Activated naive CD4-positive, alpha-beta T cell treated with anti-CD3 and anti-CD28 coated beads, Interleukin-2, amount 50 U/mL, for 24 hours (primary cell): ENCODE measurements around the gene ITPR3.
"Not testable (repeated sequence)": the region's sequence is repeated elsewhere in the genome, so short reads cannot be mapped to it uniquely, and the experiment has no call there.

Source experiments
- H3K27ac Mint-ChIP-seq: one replicate; pipeline ENCODE4 v1.8.0; 2021; ENCODE audit warnings: mild to moderate bottlenecking, mixed read lengths
- H3K27me3 Mint-ChIP-seq: one replicate; pipeline ENCODE4 v1.8.0; 2021; ENCODE audit warnings: mixed read lengths
- H3K36me3 Mint-ChIP-seq: one replicate; pipeline ENCODE4 v1.8.0; 2021; ENCODE audit warnings: mixed read lengths
- H3K4me1 Mint-ChIP-seq: one replicate; pipeline ENCODE4 v1.8.0; 2021; ENCODE audit warnings: mixed read lengths
- H3K4me3 Mint-ChIP-seq: one replicate; pipeline ENCODE4 v1.8.0; 2021; ENCODE audit warnings: mild to moderate bottlenecking, mixed read lengths
- H3K9me3 Mint-ChIP-seq: one replicate; pipeline ENCODE4 v1.8.0; 2021; ENCODE audit warnings: mixed read lengths

Gene ITPR3

GRCh38 chr6:33620158-33620855 is 815 bp upstream of the ITPR3 start:
- Mint-ChIP-seq H3K4me1 (peaks cover 44% of the 10 kb centered on the region), H3K4me3 (peak overlapping the region; percentile 95), H3K9me3 (no peaks in the 10 kb centered on the region), H3K36me3 (peaks cover 3% of the 10 kb centered on the region), H3K27ac (peak overlapping the region; percentile 55), H3K27me3 (no peaks in the 10 kb centered on the region)

- Mint-ChIP-seq H3K4me1 (peaks cover 47% of the 10 kb centered on the region), H3K4me3 (peak overlapping the region; percentile 92), H3K9me3 (no peaks in the 10 kb centered on the region), H3K36me3 (peaks cover 3% of the 10 kb centered on the region), H3K27ac (peak overlapping the region; percentile 82), H3K27me3 (no peaks in the 10 kb centered on the region)
Observed at GRCh38 chr6:33621711-33622388, 728 bp downstream of the ITPR3 start.

- H3K4me1 Mint-ChIP-seq = peaks cover 49% of the 10 kb centered on the region
- no peaks in the 10 kb centered on the region for H3K9me3 Mint-ChIP-seq
- peak overlapping the region; percentile 92 for H3K4me3 Mint-ChIP-seq
- H3K36me3 Mint-ChIP-seq = peaks cover 3% of the 10 kb centered on the region
- no peak overlapping the region for H3K27ac Mint-ChIP-seq
- no peaks in the 10 kb centered on the region for H3K27me3 Mint-ChIP-seq
Observed at GRCh38 chr6:33622456-33623431, 1.6 kb downstream of the ITPR3 start.

- no peaks in the 10 kb centered on the region for H3K9me3 Mint-ChIP-seq
- no peaks in the 10 kb centered on the region for H3K27me3 Mint-ChIP-seq
- H3K36me3 Mint-ChIP-seq = peaks cover 3% of the 10 kb centered on the region
- peaks cover 58% of the 10 kb centered on the region for H3K4me1 Mint-ChIP-seq
- H3K4me3 Mint-ChIP-seq = peak overlapping the region; percentile 92
- no peak overlapping the region for H3K27ac Mint-ChIP-seq
Observed at GRCh38 chr6:33623895-33624381, 2.8 kb downstream of the ITPR3 start.

- no peaks in the 10 kb centered on the region for H3K27me3 Mint-ChIP-seq
- H3K27ac Mint-ChIP-seq = no peak overlapping the region
- no peak overlapping the region for H3K4me3 Mint-ChIP-seq
- H3K4me1 Mint-ChIP-seq = peaks cover 54% of the 10 kb centered on the region
- peaks cover 3% of the 10 kb centered on the region for H3K36me3 Mint-ChIP-seq
- H3K9me3 Mint-ChIP-seq = no peaks in the 10 kb centered on the region
Observed at GRCh38 chr6:33624856-33625255, 3.7 kb downstream of the ITPR3 start.

- Mint-ChIP-seq H3K9me3 (no peaks in the 10 kb centered on the region), H3K4me1 (peaks cover 64% of the 10 kb centered on the region), H3K36me3 (peaks cover 8% of the 10 kb centered on the region), H3K27me3 (no peaks in the 10 kb centered on the region), H3K4me3 (peak overlapping the region; percentile 42), H3K27ac (peak overlapping the region; percentile 17)
Observed at GRCh38 chr6:33627876-33628275, 6.8 kb downstream of the ITPR3 start.

GRCh38 chr6:33628401-33628964 is 7.4 kb downstream of the ITPR3 start:
- H3K27ac Mint-ChIP-seq = no peak overlapping the region
- peaks cover 62% of the 10 kb centered on the region for H3K4me1 Mint-ChIP-seq
- peaks cover 8% of the 10 kb centered on the region for H3K36me3 Mint-ChIP-seq
- no peaks in the 10 kb centered on the region for H3K27me3 Mint-ChIP-seq
- H3K9me3 Mint-ChIP-seq = no peaks in the 10 kb centered on the region
- H3K4me3 Mint-ChIP-seq = no peak overlapping the region

- H3K4me3 Mint-ChIP-seq = peak overlapping the region; percentile 9
- H3K36me3 Mint-ChIP-seq = peaks cover 5% of the 10 kb centered on the region
- no peaks in the 10 kb centered on the region for H3K9me3 Mint-ChIP-seq
- H3K27ac Mint-ChIP-seq = no peak overlapping the region
- H3K27me3 Mint-ChIP-seq = no peaks in the 10 kb centered on the region
- peaks cover 59% of the 10 kb centered on the region for H3K4me1 Mint-ChIP-seq
Observed at GRCh38 chr6:33630014-33630413, 8.9 kb downstream of the ITPR3 start.

GRCh38 chr6:33631521-33631920 is 10.4 kb downstream of the ITPR3 start:
- not testable (repeated sequence) for H3K27ac Mint-ChIP-seq
- H3K4me1 Mint-ChIP-seq = peaks cover 68% of the 10 kb centered on the region

GRCh38 chr6:33631971-33632557 is 10.9 kb downstream of the ITPR3 start:
- H3K4me1 Mint-ChIP-seq = peaks cover 73% of the 10 kb centered on the region
- H3K27ac Mint-ChIP-seq = no peak overlapping the region
- H3K27me3 Mint-ChIP-seq = no peaks in the 10 kb centered on the region
- H3K9me3 Mint-ChIP-seq = no peaks in the 10 kb centered on the region
- H3K4me3 Mint-ChIP-seq = no peak overlapping the region
- peaks cover 5% of the 10 kb centered on the region for H3K36me3 Mint-ChIP-seq

More at GRCh38 chr6:33631521-33631920, 10.4 kb downstream of the ITPR3 start:
- not testable (repeated sequence) for H3K36me3 Mint-ChIP-seq, H3K9me3 Mint-ChIP-seq, H3K4me3 Mint-ChIP-seq, H3K27me3 Mint-ChIP-seq

- Mint-ChIP-seq H3K36me3 (peaks cover 5% of the 10 kb centered on the region), H3K9me3 (no peaks in the 10 kb centered on the region), H3K27me3 (no peaks in the 10 kb centered on the region), H3K4me1 (peaks cover 70% of the 10 kb centered on the region), H3K27ac (peak overlapping the region; percentile 87), H3K4me3 (peak overlapping the region; percentile 84)
Observed at GRCh38 chr6:33632558-33633039, 11.5 kb downstream of the ITPR3 start.

GRCh38 chr6:33633084-33633461 is 12.0 kb downstream of the ITPR3 start:
- H3K4me3 Mint-ChIP-seq = peak overlapping the region; percentile 84
- H3K27ac Mint-ChIP-seq = peak overlapping the region; percentile 87
- no peaks in the 10 kb centered on the region for H3K9me3 Mint-ChIP-seq
- peaks cover 5% of the 10 kb centered on the region for H3K36me3 Mint-ChIP-seq
- peaks cover 67% of the 10 kb centered on the region for H3K4me1 Mint-ChIP-seq
- H3K27me3 Mint-ChIP-seq = no peaks in the 10 kb centered on the region

- Mint-ChIP-seq H3K27ac (peak overlapping the region; percentile 27), H3K4me3 (peak overlapping the region; percentile 84), H3K9me3 (no peaks in the 10 kb centered on the region), H3K27me3 (no peaks in the 10 kb centered on the region), H3K4me1 (peaks cover 67% of the 10 kb centered on the region), H3K36me3 (peaks cover 5% of the 10 kb centered on the region)
Observed at GRCh38 chr6:33633462-33634158, 12.5 kb downstream of the ITPR3 start.

- Mint-ChIP-seq H3K27me3 (no peaks in the 10 kb centered on the region), H3K27ac (peak overlapping the region; percentile 51), H3K4me1 (peaks cover 68% of the 10 kb centered on the region), H3K4me3 (peak overlapping the region; percentile 84), H3K36me3 (peaks cover 5% of the 10 kb centered on the region), H3K9me3 (no peaks in the 10 kb centered on the region)
Observed at GRCh38 chr6:33634161-33634727, 13.1 kb downstream of the ITPR3 start.
